NCI-H748 treated with DMSO at 0.1 percent for 48 hours (cell line): Measurements from ENCODE around the gene CHRNB2.

Experiments
- DNase-seq: peaks from one replicate; lab custom pipeline; 2025; lab: John Stamatoyannopoulos, UW

CHRNB2 gene

GRCh38 chr1:154553056-154554030 is 14.2 kb upstream of the CHRNB2 start:
- DNase-seq: no peak

DNA sequence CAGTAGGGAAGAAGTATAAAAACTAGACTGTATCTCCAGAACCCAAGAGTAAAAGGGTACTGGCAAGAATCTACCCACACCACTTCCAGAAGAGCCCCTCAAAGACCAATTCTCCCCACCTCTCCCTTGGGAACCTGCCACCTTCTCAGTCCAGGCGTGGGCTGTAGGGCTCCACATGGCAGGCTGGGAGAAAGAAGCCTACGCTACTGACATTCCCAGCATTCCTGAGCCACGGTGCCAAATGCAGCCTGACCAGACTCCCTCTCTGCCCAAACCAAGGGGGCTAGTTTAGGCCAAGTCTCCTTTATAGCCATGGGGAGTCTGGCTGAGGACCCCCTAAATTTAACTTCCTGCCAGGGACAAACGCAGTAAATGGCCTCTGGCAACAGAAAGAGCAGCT is 11.2 kb upstream of the CHRNB2 start:
- DNase-seq: no peak

GRCh38 chr1:154557248-154557938 is 10.2 kb upstream of the CHRNB2 start:
- no peak for DNase-seq

- DNase-seq: no peak
Measured at GRCh38 chr1:154557939-154558719, 9.4 kb upstream of the CHRNB2 start, which contains the start of gene UBE2Q1. Gene UBE2Q1 (minus strand): TSS chr1:154558662. CDS start chr1:154558553, 109 bp downstream.

DNA sequence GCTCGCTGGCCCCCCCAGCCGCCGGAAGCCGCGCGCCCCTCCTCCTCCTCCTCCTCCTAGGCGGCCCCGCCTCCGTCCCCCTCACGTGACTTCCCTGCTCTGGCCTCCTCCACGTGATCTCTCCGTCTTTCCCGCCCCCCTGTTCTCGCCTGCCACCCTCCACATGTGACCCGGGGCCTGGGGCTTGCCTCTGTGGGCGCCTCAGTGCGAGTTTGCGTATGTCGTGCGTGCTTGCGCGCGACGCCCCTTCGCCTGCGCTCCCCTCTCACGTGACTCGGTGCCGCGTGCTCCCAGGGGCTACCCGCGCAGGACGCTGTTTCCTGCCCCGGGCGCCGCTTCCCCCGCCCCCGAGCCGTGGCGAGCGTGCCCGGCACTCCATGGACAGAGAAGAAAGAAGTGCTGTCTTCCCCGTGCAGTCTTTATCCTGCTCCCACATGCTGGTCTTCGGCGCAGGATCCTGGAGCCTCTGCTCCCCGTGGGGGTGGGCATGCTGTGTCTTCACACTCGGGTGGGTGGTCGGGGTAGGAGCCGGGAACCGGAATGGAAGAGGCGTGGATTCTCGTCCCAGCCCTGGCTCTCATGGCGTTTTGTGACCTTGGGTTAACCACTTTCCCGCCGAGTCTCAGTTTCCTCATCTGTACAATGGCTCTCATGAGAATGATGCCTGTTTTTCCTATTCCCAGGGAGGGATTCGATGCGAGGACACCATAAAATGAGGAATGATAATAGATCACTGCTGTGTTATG is 8.7 kb upstream of the CHRNB2 start:
- peak; percentile 96 for DNase-seq

- DNase-seq: peak; percentile 89
Measured at GRCh38 chr1:154559466-154560044, 8.0 kb upstream of the CHRNB2 start.

GRCh38 chr1:154565876-154566275 is 1.7 kb upstream of the CHRNB2 start:
- no peak for DNase-seq

DNA sequence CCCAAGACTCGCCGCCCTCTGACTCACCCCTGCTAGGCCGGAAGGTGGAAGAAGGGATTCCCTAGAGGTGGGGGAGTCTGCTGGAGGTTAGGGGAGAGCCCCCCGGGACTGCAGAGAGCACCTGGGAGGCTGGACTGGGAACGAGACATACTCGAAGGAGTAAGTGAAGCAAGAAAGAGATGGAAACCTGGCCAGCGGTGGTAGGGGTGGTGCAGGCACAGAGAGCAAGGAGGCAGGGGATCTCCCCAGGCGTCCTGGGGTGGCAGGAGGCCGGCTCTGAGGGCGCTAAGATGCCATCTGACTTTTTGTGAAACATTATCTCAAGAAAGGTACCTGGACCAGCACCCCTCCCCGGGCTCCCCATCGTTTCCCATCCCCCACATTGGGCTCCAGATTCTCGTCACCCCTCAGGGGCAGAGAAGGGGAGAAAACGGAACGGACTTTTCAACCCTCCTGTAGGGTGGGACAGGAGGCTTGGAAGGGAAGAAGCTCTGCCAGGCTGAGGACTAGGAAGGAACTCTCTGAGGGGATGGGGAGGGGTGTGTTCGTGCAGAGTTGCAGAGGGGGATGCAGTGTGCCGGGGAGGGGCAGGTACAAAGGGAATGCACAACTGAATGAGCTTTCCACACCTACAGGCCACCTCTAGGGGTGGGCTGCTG is 708 bp downstream of the CHRNB2 start:
- no peak for DNase-seq

- DNase-seq: no peak
Measured at GRCh38 chr1:154571244-154571963, 3.8 kb downstream of the CHRNB2 start.

DNA sequence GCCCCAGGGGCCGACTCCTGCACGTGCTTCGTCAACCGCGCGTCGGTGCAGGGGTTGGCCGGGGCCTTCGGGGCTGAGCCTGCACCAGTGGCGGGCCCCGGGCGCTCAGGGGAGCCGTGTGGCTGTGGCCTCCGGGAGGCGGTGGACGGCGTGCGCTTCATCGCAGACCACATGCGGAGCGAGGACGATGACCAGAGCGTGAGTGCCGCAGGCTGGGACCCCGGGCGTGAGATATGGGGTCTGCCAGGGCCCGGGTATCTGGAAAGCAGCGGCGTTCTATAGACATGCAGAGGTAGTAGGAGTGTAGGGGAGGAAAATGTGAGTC is 4.3 kb downstream of the CHRNB2 start:
- DNase-seq: no peak

- no peak for DNase-seq
Measured at GRCh38 chr1:154572468-154573167, 5.0 kb downstream of the CHRNB2 start.

DNA sequence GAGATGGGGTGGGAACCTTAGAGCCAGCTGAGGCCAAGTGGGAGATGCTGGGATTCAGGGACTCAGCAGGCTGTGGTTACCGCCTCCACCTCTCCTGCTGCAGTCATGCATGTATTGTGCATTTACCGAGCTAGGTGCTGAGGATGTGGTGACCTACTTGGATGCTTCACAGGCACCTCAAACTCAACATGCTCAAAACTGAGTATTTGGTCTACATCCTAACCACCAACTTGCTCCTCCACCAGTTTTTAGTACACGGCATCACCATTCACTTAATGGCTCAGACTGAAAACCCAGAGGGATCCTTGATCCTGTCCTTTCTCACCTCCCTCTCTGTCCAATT is 5.6 kb downstream of the CHRNB2 start:
- DNase-seq: no peak

DNA sequence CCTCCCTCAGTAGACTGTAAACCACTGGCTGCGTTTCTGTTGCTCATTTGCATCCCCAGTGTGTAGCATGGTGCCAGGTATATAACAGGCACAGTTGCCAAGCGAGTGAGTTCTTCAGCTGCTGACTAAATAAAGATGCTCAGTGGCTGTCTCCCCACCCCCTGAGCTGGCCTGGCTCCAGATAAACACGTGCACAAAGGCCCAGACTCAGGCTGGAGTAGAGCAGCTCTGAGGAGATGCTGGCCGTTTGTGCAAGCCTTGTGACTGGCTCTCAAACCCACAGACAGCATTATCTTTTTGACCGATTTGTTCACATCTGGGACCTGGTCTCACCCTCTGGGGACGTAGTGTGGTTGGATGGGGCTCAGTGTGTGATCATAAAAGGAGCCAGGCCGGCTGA is 7.1 kb downstream of the CHRNB2 start:
- no peak for DNase-seq

GRCh38 chr1:154575147-154575927 is 7.8 kb downstream of the CHRNB2 start:
- DNase-seq: no peak

DNA sequence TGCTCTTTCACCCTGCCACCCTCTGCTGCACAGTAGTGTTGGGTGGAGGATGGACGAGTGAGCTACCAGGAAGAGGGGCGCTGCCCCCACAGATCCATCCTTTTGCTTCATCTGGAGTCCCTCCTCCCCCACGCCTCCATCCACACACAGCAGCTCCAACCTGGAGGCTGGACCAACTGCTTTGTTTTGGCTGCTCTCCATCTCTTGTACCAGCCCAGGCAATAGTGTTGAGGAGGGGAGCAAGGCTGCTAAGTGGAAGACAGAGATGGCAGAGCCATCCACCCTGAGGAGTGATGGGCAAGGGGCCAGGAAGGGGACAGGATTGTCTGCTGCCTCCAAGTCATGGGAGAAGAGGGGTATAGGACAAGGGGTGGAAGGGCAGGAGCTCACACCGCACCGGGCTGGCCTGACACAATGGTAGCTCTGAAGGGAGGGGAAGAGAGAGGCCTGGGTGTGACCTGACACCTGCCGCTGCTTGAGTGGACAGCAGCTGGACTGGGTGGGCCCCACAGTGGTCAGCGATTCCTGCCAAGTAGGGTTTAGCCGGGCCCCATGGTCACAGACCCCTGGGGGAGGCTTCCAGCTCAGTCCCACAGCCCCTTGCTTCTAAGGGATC is 8.5 kb downstream of the CHRNB2 start:
- DNase-seq: no peak

DNA sequence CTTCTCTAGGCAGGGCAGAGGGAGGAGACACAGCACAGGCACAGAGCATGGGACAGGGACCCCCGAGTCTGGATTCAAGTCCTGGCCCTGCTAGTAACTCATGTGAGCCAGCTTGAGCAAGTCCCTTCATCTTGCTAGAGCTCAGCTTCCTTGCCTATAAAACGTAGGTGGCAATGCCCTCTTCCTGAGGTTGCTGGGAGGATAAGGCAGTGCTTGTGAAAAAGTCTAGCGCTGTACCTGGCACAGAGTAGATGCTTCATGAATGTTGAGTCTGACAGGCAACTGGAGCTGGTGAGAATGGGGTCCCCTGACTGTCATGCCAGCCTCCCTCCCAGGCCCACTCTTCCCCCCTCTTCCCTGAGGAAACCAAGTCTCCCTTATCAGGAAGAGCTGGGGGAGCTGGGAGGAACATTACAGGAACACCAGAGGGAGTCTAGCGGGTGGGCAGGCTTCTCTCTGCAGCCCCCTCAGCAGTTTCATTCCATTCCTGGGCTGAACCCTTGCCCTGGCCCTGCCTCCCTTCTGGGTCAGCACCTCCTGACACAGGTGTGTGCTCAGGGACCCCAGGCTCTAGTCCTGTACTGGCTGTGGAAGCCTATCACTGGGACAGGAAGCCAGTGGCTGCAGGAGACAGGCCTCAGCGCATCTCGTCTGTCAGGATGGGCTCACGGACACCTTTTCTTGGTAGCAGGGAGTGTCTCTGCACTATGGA is 9.9 kb downstream of the CHRNB2 start:
- DNase-seq: no peak

DNA sequence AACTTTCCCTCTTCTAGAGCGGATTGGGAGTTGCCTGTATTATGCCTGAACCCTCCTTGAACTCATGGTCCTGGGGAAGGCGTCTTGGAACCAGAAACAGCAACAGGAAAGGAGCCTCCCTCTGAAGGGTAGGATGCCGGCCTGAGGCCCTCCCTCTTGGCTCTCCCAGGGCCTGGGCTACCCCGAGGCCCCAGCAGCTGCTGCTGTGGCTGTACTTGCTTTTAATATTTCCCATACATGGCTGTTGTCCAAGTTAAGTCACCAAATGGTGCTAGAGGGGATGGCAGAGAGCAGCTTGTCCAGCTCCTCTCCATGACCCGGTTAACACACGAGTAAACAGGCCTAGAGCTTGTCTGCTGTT is 10.5 kb downstream of the CHRNB2 start:
- DNase-seq: no peak

GRCh38 chr1:154579374-154579773 is 11.8 kb downstream of the CHRNB2 start:
- no peak for DNase-seq
